ENCODE measurements around the gene SKAP1. TPM values are rescaled to one million over a fixed set of nuclear protein-coding genes. Genes with fewer than 3 reads are reported as not detected.

The SKAP1 gene
- total and polyA plus RNA-seq, 2 of the 13 experiments (the other 11 are each of a cell fraction or from before 2014, with no cell fraction given), result 0.21 TPM; not detected in 1

DNA sequence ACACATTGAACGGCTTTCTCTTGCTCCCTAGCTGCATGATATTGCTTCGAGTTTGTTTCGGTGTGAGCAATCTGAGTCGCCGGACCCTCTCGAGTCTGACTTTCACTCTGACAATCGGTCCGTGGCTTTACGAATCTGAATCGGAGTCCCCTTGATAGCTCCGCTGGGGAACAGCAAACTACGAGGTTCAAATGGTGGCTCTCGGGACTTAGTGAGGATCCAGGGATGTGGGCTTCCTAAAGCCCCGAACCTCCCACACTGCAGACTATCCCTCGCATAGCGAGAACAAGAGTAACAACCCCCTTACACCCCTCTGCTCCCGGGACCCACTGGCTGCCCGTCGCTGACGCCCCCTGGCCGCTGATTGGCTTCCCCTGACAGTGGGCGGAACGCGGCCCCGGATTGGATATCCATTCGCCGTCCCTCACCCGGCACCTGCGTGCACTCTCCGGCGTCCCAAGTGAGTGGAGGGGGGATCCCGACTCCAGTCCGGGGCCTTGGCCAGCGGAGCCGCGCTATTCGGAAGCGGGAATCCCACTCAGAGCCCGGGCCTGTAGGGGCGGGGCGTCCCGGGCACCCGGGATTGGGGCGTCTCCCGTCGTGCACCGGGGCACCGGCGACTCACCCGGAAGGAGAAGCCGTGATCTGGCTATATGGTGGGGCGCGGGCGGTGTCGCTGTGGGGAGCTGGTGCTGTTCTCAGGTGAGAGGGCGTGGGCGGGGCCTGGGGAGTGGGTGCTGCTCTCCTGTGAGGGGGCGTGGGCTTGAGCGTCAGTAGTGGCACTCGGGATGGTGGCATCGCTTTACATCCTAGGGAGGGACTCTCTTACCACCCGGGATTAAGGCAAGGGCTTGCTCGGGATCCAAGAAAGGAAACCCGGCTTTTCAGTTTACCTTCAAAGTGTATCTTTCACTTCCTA, 322.6 kb downstream of the SKAP1 start, which contains the start of gene SNX11 (continued):
- TF ChIP-seq, protein P1, sequence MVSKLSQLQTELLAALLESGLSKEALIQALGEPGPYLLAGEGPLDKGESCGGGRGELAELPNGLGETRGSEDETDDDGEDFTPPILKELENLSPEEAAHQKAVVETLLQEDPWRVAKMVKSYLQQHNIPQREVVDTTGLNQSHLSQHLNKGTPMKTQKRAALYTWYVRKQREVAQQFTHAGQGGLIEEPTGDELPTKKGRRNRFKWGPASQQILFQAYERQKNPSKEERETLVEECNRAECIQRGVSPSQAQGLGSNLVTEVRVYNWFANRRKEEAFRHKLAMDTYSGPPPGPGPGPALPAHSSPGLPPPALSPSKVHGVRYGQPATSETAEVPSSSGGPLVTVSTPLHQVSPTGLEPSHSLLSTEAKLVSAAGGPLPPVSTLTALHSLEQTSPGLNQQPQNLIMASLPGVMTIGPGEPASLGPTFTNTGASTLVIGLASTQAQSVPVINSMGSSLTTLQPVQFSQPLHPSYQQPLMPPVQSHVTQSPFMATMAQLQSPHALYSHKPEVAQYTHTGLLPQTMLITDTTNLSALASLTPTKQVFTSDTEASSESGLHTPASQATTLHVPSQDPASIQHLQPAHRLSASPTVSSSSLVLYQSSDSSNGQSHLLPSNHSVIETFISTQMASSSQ (IDR thresholded peaks at IDR 0.05; ENCODE audit: low read depth), result no peak
- TF ChIP-seq, protein P1 (CRISPR knock-in tag; IDR thresholded peaks at IDR 0.05; ENCODE audit: borderline replicate concordance), result peak; percentile 57; the same call in 1 of the 2 replicates
- TF ChIP-seq JUN (CRISPR knock-in tag; IDR thresholded peaks at IDR 0.05) (no peak), NFKB2 (CRISPR knock-in tag; IDR thresholded peaks at IDR 0.05; ENCODE audit: borderline replicate concordance) (peak; percentile 62; the same call in 1 of the 2 replicates), MEF2D (CRISPR knock-in tag; IDR thresholded peaks at IDR 0.05) (peak; percentile 88; the same call in 1 of the 2 replicates), LCORL (IDR thresholded peaks at IDR 0.05) (no peak), LCORL (CRISPR knock-in tag; IDR thresholded peaks at IDR 0.05) (peak; percentile 69), CHD4 (IDR thresholded peaks at IDR 0.05; ENCODE audit: borderline replicate concordance, low read length) (no peak; the same call in 1 of the 2 replicates)
- TF ChIP-seq, protein P2, sequence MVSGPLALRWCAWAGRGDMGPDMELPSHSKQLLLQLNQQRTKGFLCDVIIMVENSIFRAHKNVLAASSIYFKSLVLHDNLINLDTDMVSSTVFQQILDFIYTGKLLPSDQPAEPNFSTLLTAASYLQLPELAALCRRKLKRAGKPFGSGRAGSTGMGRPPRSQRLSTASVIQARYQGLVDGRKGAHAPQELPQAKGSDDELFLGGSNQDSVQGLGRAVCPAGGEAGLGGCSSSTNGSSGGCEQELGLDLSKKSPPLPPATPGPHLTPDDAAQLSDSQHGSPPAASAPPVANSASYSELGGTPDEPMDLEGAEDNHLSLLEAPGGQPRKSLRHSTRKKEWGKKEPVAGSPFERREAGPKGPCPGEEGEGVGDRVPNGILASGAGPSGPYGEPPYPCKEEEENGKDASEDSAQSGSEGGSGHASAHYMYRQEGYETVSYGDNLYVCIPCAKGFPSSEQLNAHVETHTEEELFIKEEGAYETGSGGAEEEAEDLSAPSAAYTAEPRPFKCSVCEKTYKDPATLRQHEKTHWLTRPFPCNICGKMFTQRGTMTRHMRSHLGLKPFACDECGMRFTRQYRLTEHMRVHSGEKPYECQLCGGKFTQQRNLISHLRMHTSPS (CRISPR knock-in tag; IDR thresholded peaks at IDR 0.05; ENCODE audit: low read depth), result peak; percentile 51; the same call in 1 of the 2 replicates
- TF ChIP-seq, protein P3, sequence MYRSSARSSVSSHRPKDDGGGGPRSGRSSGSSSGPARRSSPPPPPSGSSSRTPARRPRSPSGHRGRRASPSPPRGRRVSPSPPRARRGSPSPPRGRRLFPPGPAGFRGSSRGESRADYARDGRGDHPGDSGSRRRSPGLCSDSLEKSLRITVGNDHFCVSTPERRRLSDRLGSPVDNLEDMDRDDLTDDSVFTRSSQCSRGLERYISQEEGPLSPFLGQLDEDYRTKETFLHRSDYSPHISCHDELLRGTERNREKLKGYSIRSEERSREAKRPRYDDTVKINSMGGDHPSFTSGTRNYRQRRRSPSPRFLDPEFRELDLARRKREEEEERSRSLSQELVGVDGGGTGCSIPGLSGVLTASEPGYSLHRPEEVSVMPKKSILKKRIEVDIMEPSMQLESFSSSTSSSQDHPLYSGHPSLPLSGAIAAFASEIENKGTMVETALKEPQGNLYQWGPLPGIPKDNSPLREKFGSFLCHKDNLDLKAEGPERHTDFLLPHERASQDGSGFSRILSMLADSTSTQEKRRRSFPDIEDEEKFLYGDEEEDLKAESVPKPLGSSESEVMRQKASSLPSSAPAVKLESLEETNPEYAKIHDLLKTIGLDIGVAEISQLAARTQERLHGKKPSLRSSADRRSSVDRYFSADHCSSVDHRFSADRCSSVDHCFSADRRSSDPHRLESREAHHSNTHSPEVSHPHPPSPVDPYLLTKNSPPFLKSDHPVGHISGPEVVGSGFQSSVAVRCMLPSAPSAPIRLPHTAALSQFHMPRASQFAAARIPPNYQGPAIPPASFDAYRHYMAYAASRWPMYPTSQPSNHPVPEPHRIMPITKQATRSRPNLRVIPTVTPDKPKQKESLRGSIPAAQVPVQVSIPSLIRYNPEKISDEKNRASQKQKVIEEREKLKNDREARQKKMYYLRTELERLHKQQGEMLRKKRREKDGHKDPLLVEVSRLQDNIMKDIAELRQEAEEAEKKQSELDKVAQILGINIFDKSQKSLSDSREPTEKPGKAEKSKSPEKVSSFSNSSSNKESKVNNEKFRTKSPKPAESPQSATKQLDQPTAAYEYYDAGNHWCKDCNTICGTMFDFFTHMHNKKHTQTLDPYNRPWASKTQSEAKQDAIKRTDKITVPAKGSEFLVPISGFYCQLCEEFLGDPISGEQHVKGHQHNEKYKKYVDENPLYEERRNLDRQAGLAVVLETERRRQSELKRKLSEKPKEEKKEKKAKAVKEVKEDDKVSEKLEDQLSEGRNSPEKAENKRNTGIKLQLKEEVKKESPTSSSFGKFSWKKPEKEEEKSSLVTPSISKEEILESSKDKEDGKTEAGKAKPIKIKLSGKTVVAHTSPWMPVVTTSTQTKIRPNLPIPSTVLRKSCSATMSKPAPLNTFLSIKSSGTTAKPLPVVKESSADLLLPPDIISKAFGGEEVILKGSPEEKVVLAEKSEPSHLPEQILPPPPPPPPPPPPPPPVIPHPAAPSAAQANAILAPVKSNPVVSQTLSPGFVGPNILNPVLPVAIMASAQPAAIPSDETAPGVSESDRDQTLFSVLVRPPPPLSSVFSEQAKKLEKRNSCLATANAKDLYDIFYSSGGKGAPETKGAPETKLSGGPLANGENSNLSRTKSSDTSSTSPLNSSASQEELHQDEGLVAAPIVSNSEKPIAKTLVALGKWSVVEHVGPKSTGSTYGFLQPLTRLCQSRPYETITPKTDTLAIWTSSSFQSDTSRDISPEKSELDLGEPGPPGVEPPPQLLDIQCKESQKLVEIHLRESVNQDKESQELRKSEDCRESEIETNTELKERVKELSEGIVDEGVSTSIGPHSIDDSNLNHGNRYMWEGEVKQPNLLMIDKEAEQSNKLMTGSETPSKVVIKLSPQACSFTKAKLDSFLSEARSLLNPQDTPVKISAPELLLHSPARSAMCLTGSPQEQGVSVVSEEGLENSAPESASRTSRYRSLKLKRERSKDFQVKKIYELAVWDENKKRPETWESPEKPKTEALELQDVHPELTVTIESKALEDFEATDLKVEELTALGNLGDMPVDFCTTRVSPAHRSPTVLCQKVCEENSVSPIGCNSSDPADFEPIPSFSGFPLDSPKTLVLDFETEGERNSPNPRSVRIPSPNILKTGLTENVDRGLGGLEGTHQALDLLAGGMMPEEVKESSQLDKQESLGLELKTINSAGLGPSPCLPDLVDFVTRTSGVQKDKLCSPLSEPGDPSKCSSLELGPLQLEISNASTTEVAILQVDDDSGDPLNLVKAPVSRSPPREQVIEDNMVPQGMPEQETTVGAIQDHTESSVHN (CRISPR knock-in tag; IDR thresholded peaks at IDR 0.05), result no peak
- TF ChIP-seq, protein P4, sequence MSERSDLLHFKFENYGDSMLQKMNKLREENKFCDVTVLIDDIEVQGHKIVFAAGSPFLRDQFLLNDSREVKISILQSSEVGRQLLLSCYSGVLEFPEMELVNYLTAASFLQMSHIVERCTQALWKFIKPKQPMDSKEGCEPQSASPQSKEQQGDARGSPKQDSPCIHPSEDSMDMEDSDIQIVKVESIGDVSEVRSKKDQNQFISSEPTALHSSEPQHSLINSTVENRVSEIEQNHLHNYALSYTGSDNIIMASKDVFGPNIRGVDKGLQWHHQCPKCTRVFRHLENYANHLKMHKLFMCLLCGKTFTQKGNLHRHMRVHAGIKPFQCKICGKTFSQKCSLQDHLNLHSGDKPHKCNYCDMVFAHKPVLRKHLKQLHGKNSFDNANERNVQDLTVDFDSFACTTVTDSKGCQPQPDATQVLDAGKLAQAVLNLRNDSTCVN (CRISPR knock-in tag; IDR thresholded peaks at IDR 0.05; ENCODE audit: borderline replicate concordance), result 0 out of 2 replicates have a peak, but pooled peaks have one; percentile 9

Data from HepG2 (cell line).